Neuron (in vitro differentiated cells): Measurements from ENCODE around the gene NEUROD4.

Source experiments
- H2AFZ ChIP-seq: one replicate; pipeline ENCODE4 v1.6.1; 2013; ENCODE audit warnings: low read depth, mild to moderate bottlenecking, inconsistent platforms, low read length, moderate library complexity
- H3K27me3 ChIP-seq: one replicate; pipeline ENCODE4 v1.6.1; 2013; ENCODE audit warnings: low read length; ENCODE audit not compliant: insufficient read depth
- H3K36me3 ChIP-seq: one replicate; pipeline ENCODE4 v1.6.1; 2013; ENCODE audit warnings: low read length; ENCODE audit not compliant: insufficient read depth
- H3K4me1 ChIP-seq: one replicate; pipeline ENCODE4 v1.6.1; 2013; ENCODE audit warnings: low read length; ENCODE audit not compliant: insufficient read depth
- H3K4me3 ChIP-seq: 2 replicates; pipeline ENCODE4 v1.5.1; 2013; ENCODE audit warnings: mild to moderate bottlenecking, low read length, moderate library complexity
- H3K9me3 ChIP-seq: one replicate; pipeline ENCODE4 v1.6.1; 2013; ENCODE audit warnings: low read length

NEUROD4 gene

GRCh38 chr12:55057481-55057880, 37.7 kb downstream of the NEUROD4 start:
- Histone ChIP-seq H3K4me1 (no peaks in the 10 kb centered on the region), H3K27me3 (no peaks in the 10 kb centered on the region), H3K9me3 (no peaks in the 10 kb centered on the region), H2AFZ (no peak overlapping the region), H3K36me3 (no peaks in the 10 kb centered on the region), H3K4me3 (no peak overlapping the region)

- no peaks in the 10 kb centered on the region for H3K9me3 ChIP-seq
- H3K4me3 ChIP-seq: no peak overlapping the region
- no peaks in the 10 kb centered on the region for H3K27me3 ChIP-seq
- no peaks in the 10 kb centered on the region for H3K4me1 ChIP-seq
- no peaks in the 10 kb centered on the region for H3K36me3 ChIP-seq
- H2AFZ ChIP-seq: no peak overlapping the region
Observed at GRCh38 chr12:55058082-55058481, 38.3 kb downstream of the NEUROD4 start.

GRCh38 chr12:55058776-55059175, 39.0 kb downstream of the NEUROD4 start:
- H3K9me3 ChIP-seq: no peaks in the 10 kb centered on the region
- no peaks in the 10 kb centered on the region for H3K4me1 ChIP-seq
- no peak overlapping the region for H2AFZ ChIP-seq
- no peak overlapping the region for H3K4me3 ChIP-seq
- no peaks in the 10 kb centered on the region for H3K36me3 ChIP-seq
- H3K27me3 ChIP-seq: no peaks in the 10 kb centered on the region

DNA sequence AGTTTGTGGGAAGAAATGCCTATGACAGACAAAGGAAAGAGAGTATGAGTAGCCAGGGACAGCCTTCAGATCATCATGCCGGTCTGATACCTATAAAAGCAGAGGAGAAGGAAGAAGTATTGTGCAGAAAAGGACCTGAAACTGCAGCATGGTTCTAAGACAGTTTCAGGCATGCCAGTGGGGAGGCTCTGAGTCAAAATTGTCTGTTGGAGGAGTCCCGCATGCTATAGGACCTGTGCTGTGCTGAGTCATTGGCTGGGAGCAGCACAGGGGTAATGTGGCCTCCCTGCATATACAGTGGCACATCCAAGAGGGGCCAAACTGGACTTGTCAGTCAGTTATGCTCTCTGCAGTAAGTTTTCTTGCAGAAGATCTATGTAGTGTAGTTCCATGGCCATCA, 40.7 kb downstream of the NEUROD4 start:
- Histone ChIP-seq H3K4me1 (no peaks in the 10 kb centered on the region), H3K27me3 (no peaks in the 10 kb centered on the region), H3K36me3 (no peaks in the 10 kb centered on the region), H3K9me3 (no peaks in the 10 kb centered on the region), H2AFZ (no peak overlapping the region), H3K4me3 (no peak overlapping the region)

DNA sequence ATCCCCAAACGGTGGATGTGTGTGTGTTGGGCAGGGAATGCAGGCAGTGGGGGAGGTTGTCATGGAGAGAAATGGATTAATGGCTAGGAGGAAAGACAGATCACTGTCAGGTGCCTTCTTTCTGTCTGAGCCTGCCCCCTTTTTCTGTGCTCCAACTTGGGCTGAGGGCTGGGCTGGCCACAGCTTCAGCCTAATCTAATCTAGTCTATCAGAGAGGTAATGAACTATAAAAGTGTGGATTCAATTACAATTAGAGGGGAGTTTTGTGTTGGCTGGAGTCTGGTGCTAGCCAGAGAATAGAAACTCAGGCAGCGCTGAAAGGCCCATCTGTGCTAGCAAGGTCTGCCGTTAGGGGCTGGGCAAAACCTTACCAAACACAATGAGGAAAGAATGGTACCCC, 41.2 kb downstream of the NEUROD4 start:
- no peaks in the 10 kb centered on the region for H3K36me3 ChIP-seq
- H3K9me3 ChIP-seq: no peaks in the 10 kb centered on the region
- no peaks in the 10 kb centered on the region for H3K27me3 ChIP-seq
- no peak overlapping the region for H2AFZ ChIP-seq
- no peaks in the 10 kb centered on the region for H3K4me1 ChIP-seq
- H3K4me3 ChIP-seq: no peak overlapping the region

DNA sequence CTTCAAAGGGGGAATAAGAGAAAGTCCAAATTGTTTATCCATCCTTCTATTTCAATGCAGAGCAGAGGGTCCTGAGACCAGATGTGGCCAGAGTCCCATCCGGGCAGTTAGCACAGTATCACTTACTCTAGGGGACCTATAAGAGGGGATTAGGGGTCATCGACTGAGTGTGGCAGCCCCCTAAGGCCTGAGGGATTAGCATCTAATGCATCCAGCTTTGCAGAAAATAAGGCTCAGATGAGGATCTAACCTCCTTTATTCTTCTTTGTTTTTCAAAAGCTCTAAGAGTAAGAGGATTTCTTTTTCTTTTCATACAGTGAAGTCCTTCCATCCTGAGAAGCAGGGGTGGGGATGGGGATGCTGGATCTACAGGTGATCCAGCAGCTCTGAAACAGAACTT, 43.5 kb downstream of the NEUROD4 start:
- no peak overlapping the region for H3K4me3 ChIP-seq
- H3K36me3 ChIP-seq: no peaks in the 10 kb centered on the region
- no peaks in the 10 kb centered on the region for H3K4me1 ChIP-seq
- no peak overlapping the region for H2AFZ ChIP-seq
- no peaks in the 10 kb centered on the region for H3K27me3 ChIP-seq
- H3K9me3 ChIP-seq: no peaks in the 10 kb centered on the region

- H3K9me3 ChIP-seq: no peaks in the 10 kb centered on the region
- H3K27me3 ChIP-seq: no peaks in the 10 kb centered on the region
- H3K4me1 ChIP-seq: no peaks in the 10 kb centered on the region
- no peak overlapping the region for H3K4me3 ChIP-seq
- H3K36me3 ChIP-seq: no peaks in the 10 kb centered on the region
- H2AFZ ChIP-seq: no peak overlapping the region
Observed at GRCh38 chr12:55065535-55065934, 45.8 kb downstream of the NEUROD4 start.

- H3K9me3 ChIP-seq: no peaks in the 10 kb centered on the region
- no peaks in the 10 kb centered on the region for H3K27me3 ChIP-seq
- H3K4me3 ChIP-seq: no peak overlapping the region
- no peaks in the 10 kb centered on the region for H3K4me1 ChIP-seq
- no peaks in the 10 kb centered on the region for H3K36me3 ChIP-seq
- H2AFZ ChIP-seq: no peak overlapping the region
Observed at GRCh38 chr12:55067701-55068100, 47.9 kb downstream of the NEUROD4 start.

GRCh38 chr12:55068416-55069010, 48.7 kb downstream of the NEUROD4 start:
- no peaks in the 10 kb centered on the region for H3K36me3 ChIP-seq
- no peaks in the 10 kb centered on the region for H3K4me1 ChIP-seq
- H3K27me3 ChIP-seq: no peaks in the 10 kb centered on the region
- H3K9me3 ChIP-seq: no peaks in the 10 kb centered on the region
- no peak overlapping the region for H3K4me3 ChIP-seq
- no peak overlapping the region for H2AFZ ChIP-seq

- Histone ChIP-seq H3K27me3 (no peaks in the 10 kb centered on the region), H3K4me1 (no peaks in the 10 kb centered on the region), H3K36me3 (no peaks in the 10 kb centered on the region), H3K4me3 (no peak overlapping the region), H3K9me3 (no peaks in the 10 kb centered on the region), H2AFZ (no peak overlapping the region)
Observed at GRCh38 chr12:55072083-55072482, 52.3 kb downstream of the NEUROD4 start.

DNA sequence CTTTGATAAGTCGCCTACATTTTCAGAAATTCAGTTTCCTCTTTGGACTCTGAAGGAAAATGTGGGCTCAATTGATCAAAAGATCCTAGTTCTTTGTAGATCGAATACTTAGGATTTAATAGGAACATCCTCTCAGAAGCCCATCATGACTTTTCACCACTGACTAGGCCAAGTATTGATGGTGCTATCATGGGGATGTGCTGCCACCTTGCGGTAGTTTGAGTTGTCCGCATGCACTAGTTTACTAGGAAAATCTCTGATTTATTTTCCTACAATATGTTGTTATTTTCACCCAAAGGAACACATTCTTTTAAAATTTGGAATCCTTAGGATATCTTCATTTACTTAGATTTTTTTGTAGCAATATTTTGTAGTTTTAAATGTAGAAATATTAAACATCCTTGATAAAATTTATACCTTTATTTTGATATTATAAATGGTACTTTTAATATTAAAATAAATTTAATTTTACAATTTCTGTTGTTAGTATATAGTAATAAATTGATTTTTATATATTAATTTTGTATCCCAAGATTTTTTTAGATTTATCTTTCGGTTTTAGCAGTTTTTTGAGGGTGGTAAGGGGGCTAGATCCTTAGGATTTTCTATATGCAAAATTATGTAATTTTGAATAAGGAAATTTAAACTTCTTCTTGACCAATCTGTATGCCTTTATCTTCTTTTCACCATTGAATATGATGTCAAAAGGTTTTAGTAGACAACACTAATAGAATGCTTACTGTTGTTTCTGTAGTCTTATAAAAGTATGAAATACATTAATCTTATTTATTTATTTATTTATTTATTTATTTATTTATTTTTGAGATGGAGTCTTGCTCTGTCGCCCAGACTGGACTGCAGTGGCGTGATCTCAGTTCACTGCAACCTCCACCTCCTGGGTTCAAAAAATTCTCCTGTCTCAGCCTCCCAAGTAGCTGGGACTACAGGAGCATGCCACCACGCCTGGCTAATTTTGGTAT, 53.6 kb downstream of the NEUROD4 start:
- Histone ChIP-seq H3K4me3 (no peak overlapping the region), H2AFZ (no peak overlapping the region), H3K4me1 (no peaks in the 10 kb centered on the region), H3K36me3 (no peaks in the 10 kb centered on the region), H3K9me3 (no peaks in the 10 kb centered on the region), H3K27me3 (no peaks in the 10 kb centered on the region)

GRCh38 chr12:55074806-55075205, 55.0 kb downstream of the NEUROD4 start:
- Histone ChIP-seq H3K4me1 (no peaks in the 10 kb centered on the region), H2AFZ (no peak overlapping the region), H3K36me3 (no peaks in the 10 kb centered on the region), H3K9me3 (no peaks in the 10 kb centered on the region), H3K4me3 (no peak overlapping the region), H3K27me3 (no peaks in the 10 kb centered on the region)
